Thyroid gland (tissue), 4 donors: ENCODE results near the gene TBC1D2.

ENCODE experiments used
- POLR2A ChIP-seq, 2 donors: fragments of 450-650 bp; IDR thresholded peaks; one replicate each; pipeline ENCODE4 v1.6.1; 2017; ENCODE audit warnings: antibody characterized with exemption in 2 of 2, mild to moderate bottlenecking in 2 of 2, moderate library complexity in 1 of 2
- TF ChIP-seq, protein P1 (sequence below), 6 experiments: fragments of 200-600 bp in 3 of 6; fragments of 450-650 bp in 3 of 6; sonication (generic) in 3 of 6; IDR thresholded peaks; one replicate each; pipeline ENCODE4 v1.5.1; 2016 to 2019; ENCODE audit warnings: antibody characterized with exemption in 6 of 6, mild to moderate bottlenecking in 2 of 6, inconsistent platforms in 1 of 6, moderate library complexity in 1 of 6

DNA sequence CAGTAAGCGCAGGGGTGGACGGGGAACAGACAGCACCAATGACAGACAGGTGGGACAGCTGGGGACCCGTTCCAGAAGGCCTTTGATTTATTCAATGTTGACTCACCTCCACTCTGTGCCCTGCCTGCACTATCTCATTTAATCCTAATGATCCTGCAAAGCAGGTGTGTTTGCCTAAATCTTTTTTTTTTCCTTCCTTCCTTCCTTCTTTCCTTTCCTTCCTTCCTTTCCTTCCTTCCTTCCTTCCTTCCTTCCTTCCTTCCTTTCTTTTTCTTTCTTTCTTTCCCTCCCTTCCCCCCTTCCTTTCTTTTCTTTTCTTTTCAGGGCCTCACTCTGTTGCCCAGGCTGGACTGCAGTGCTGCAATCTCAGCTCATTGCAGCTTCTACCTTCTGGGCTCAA, 45.9 kb downstream of the TBC1D2 start:
- no peak for TF ChIP-seq POLR2A (IDR thresholded peaks at IDR 0.05)
- TF ChIP-seq, protein P1, sequence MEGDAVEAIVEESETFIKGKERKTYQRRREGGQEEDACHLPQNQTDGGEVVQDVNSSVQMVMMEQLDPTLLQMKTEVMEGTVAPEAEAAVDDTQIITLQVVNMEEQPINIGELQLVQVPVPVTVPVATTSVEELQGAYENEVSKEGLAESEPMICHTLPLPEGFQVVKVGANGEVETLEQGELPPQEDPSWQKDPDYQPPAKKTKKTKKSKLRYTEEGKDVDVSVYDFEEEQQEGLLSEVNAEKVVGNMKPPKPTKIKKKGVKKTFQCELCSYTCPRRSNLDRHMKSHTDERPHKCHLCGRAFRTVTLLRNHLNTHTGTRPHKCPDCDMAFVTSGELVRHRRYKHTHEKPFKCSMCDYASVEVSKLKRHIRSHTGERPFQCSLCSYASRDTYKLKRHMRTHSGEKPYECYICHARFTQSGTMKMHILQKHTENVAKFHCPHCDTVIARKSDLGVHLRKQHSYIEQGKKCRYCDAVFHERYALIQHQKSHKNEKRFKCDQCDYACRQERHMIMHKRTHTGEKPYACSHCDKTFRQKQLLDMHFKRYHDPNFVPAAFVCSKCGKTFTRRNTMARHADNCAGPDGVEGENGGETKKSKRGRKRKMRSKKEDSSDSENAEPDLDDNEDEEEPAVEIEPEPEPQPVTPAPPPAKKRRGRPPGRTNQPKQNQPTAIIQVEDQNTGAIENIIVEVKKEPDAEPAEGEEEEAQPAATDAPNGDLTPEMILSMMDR (IDR thresholded peaks at IDR 0.05) = no peak
